ENCODE measurements around the gene NEU4.

NEU4 gene

DNA sequence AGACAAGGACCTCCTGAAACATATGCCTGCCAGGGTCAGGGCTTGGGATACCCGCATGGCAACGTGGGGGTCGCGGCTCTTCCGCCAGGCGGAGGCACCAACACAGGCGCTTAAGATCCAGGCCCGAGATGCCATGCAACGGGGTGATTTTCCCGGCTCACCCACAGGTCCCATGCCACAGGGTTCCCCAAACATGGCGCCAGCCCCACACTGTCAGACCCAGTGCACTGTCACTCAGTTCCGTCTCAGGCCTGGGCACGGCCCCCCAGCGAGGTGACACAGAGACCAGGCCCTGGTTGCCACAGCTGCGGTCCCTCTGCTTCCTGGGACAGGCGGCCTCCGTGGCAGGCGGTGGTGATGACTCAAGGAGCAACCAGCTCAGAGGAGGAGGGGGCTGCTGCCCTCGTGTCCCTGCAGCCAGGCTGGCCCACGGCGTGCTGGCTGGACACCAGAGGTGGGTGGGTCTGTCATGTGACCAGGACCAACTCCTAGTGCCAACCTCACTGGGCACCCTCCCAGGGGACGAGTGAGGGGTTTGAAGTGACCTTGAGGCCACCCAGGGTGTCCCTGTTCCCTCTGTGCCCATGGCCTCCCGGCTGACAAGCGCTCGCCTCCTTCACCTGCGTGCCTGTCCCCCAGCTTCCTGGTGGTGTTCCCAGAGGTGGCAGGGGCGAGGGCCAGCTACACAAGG is 44.8 kb downstream of the NEU4 start:
- peak; percentile 28 for DNase-seq

DNA sequence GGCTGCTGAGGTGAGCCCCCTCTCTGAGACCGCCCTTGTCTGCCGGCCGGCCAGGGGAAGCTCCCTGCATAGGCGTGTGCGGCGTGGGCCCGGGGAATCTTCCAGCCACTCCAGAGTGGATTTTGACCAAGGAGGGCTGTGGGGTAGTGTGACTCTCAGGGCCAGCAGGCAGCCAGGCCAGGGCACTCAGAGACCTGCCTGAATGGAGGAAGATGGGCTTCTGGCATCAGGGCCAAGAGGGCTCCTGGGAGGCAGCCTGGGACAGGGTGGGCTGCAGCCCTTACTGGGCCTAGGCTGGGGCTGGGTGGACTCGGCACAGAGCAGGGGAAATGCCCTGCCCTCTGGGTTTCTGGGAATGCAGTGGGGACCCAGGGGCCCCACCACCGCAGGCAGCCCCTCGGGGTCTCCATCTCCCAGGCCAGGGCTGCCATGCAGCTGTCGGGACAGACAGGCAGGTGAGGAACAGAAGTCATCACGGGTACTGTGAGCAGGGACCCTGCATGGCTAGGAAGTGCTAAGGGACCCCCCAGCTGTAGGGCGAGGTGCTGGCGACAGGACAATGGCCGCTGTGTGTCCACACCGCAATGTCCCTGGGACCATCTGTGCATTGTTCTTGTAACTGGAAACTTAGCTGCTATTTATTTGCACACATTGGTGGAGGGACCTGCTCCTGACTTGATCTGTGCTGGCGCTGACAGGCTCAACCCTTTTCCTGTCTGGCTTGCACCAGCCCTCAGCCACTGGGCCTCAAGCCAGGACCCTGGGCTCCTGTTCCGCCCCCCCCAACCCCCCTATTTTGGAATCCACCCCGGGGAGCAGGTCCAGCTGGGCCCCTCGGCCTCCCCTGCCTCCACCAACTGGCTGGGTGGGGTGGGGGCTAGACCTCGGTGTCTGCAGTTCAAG is 45.6 kb downstream of the NEU4 start:
- no peak for DNase-seq

DNA sequence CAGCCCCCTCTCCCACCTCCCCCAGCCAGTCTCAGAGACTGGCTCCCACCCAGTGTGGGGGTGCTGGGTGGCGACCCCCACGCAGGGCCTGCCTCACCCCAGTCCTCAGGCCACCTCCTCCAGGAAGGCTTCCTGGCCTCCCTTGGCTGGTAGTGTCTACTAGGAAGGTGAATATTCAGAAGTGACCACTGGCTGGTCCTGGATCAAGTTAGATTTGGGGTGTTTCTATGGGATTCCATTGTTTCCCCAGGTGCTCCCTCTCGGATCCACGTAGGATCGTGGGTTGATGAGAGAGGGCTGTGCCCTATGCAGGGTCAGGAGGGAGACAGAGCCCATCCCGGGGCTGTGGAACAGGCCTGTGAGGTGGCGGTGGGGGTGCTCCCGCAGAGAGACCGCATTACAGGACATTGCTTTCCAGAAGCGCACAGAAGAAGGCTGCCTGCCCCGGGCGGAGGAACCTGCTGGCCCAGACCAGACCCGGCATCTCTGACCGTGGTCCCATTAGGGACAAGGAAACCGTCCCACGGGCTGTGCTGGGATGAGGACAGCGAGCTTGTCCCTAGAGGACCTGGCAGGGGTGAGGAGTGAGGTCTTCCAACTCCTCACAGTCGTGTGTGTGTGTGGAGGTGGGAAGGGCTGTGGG is 46.4 kb downstream of the NEU4 start:
- DNase-seq = no peak

DNA sequence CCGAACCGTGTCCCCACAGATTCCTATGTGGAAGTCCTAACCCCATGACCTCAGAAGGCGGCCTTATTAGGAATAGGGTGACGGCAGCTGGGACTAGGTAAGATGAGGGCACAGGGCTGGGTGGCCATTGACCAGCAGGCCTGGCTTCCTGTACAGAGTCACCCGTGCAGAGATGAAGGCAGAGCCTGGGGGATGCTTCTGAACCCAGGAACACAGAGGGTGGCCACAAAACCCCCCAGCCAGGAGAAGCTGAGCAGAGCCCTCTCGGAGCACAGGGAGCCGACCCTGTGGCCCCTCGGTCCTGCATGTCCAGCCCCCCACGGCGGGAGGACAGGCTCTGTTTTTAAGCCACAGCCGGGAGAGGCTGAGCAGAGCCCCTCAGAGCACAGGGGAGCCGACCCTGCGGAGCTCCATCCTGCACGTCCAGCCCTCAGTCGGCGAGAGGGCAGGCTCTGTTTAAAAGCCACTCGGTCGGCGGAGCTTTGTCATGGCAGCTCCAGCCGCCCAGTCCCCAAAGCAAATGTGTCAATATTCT is 47.0 kb downstream of the NEU4 start:
- DNase-seq = no peak

DNA sequence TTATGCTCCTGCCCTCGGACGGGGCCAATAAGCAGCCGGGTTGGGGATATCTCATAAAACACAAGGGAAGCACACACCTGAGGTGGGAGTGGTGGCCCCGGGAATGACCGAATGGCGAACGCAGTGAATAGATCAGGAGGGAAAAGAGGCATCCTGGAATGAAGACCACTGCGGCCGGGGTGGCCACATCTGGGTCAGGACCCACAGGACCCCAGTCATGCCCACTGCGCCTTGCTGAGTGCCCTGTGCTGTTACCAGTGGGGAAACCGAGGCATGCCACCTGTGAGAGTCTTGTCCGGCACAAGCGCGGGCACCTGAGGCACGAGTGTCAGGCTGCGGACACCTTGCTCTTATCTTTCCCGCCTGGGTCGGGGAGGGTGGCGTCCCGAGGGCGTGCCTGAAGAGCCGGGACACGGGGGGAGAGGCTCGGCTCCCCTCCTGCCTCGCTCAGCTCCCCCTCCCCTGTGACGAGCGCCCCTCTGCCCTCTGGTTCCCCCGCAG is 48.1 kb downstream of the NEU4 start:
- no peak for DNase-seq

DNA sequence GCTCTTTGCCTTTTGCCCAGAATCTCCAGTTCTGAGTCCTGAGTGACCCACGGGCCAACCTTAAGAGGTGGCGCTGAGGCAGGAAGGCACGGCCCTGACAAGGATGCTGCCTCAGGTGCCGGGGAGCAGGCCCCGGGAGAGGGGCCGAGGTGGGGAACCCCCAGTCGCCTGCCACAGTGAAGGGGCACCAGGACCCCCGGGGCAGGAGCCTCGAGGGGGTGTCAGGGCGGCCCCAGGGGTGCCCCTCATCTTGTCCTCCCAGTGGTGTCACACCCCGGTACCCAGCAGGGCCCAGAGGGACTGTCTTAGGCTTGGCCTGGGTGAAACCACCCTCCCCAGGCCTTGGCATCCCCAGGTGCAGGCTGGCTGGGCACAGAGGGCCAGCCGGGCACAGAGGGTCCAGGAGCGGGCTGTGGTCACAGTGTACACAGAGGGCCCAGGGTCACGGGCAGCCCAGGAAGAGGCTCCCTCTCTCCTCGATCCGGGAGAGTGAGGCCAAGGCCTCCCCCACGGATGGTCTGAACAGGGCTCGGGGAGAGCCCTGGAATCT is 48.7 kb downstream of the NEU4 start:
- no peak for DNase-seq

DNA sequence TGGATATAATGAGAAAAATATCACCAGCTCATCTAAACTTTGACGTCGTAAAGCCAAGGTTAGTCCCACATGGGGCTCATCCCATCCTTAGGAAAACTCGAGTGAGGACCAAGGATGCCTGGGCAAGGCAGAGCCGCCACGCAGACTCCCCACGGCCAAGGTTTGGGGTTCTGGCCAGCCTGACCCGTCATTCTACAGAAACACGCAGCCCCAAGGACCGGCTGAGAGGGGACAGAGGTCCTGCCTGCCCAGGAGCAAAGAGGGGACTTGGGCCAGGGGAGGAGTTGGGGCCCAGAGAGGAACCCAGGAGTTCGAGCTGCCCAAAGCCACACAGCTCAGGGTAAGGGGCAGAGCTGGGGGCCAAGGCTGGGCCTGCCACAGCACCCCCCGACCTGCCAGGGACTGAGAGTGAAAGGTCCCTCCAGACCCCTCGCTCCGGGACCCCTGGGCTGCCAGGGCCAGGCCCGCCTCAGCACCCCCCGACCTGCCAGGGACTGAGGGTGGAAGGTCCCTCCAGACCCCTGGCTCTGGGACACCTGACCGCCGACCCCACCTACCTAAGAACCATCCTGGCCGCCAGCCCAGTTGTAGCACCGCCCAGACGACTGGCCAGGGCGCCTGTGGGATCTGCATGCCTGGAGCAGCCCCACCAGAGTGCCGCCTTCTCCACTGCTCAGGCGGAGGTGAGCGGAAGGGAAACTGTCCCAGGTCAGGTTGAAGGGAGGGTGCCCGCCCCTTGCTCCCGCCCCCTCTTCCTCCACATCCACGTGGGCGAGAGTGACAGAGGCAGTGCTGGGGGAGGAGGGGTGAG is 49.4 kb downstream of the NEU4 start, which contains the start of gene PDCD1:
TSS of gene PDCD1 (minus strand) at position 689 of the 811 bp plus-strand sequence. CDS start at position 633, 56 bp downstream.
- DNase-seq = peak; percentile 23

DNA sequence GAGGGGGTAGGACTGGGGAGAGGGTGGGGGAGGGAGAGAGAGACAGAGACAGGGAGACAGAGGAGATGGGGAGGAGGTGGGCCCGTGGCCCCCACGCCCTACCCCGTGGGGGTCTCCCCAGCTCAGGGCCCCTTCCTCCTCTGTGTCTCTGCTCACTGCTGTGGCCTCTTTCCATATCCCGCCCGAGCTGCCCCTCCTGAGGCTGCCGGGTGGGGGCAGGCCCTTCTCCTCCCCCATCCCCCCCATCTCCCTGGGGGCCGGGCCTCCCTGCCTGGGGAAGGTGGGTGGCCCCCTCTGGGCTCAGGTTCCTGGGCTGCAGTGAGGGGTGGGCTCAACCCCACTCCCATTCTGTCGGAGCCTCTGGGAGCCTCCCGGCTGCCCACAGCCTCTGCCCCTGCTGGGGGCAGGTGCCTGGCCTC is 50.0 kb downstream of the NEU4 start:
- DNase-seq = no peak

DNA sequence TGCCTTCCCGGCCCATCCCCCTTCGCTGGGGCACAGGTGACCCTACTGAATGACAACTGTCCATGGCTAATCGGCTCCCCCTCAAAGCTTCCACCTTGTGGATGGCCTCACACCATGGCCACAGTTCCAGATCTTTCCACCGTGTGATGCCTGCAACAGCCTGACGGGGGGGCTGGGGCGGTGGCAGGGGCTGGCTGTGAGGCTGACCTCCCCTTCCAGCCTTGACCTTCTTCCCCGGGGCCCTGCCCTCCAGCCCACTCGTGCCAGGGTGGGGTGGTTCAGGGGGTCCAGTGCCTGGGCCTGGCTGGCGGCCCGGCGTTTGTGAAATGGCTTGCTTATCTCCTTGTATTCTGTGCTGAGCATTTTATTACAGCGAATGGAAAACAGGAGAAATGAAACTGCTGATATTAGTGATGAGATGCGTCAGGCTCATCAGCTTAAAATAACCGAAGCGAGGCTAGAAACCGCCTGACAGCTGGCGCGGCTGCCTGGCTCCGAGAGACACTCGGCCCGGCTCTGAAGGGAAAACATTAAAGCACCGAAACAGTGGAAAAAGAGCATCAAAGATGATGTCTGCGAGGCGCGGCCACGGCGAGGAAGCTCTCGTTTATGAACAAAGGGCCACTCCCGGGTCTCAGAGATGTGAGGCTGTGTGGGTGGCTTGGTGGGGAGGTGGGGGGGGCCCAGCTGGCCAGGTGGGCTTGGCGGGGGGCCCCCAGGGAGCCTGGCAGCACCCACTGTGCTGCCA is 50.6 kb downstream of the NEU4 start:
- DNase-seq = peak; percentile 82

DNA sequence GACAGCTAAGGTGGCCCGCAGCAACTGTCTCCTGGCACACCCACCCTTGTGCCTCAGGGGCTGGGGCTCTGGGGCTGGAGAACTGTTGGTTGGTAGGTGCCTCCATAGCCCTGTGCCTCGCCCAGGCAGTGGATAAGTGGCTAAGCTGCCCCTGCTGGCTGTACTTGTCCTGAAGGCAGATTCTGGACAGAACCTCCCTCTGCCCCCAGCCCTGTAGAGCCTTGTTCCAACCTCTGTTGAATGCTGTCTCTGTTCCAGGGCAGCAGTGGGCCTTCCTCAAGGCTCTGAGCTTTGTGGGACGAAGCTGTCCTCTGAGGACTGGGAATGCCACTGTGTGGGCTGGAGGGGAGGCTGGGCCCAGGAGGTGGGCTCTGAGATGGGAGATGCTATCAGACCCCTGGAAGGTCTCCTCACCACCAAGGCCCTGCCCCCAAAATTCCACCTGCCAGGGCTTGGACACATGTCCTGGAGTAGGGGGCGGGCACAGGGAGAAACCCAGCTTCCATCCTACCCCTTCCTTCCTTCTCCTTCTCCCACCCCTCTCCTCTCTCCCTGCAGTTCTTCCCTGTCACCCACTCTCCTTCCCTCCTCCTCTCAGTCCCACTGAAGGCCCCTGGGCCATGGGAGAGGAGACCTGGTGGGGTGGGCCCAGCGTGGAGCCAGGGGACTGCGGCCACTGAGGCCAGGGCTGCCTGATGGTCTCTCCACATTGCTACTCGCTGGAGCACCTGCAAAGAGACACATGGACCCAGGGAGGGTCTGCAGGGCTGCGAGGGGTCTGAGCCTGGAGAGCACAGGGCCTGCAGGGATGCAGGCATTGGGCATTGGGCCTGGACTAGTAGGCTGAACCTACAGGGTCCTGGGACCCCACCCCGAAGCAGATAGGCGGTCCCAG is 51.4 kb downstream of the NEU4 start:
- DNase-seq = peak; percentile 32

DNA sequence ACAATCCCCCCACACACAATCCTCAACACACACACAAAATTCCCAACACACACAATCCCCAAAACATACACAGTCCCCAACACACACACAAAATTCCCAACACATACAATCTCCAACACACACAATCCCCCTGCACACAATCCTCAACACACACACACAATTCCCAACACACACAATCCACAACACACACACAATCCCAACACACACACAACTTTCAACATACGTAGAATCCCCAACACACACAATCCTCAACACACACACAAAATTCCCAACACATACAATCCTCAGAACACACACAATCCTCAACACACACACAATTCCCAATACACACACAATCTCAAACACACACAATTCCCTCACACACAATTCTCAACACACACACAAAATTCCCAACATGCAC is 52.3 kb downstream of the NEU4 start:
- DNase-seq = no peak

DNA sequence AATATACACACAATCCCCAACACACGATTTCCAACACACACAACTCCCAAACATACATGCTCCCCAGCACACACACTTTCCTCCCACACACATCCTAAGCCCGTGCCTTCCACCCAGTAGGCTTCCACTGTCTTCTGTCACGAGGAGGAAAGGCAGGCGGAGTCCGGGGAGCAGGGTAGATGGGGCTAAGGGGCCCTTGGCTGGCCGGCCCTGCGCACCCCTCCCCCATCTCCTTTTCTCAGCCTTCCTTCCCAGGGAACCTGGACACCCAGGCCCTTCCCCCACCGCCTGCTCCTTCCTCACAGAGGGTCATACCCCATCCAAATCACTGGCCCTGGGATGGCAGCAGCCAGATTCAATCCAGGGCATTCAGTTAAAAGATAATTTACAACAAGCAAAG is 53.1 kb downstream of the NEU4 start:
- no peak for DNase-seq

DNA sequence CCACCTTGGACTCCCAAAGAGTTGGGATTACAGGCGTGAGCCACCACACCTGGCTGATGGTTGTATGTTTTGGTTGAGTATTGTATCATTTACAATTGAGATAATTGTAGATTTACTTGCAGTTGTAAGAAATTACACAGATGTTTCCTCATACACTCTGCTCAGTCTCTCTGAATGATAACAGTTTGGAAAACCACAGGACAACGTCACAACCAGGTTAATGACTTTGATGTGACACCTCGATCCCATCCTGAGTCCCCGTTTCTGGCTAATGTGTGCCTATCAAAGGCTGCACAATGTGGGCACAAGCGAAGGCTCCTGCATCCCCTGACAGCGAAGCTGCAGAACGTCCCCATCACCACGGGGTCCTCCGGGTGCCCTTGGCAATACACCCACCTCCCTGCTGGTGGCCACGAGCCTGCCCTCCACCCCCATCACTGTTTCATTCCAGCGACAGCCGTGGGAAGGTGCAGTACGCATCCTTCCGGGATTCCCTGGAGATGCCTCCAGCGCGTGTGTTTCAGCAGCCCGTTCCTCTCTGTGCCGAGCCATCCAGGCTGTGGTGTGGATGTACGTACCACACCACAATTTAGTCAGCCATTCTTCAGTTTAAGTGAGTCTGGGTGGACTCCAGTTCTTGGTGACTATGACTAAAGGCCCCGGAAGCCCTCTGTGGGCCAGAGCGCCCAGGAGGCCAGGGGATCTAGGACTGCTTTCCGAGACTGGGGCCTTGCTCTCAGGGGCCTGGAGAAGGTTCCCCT is 54.0 kb downstream of the NEU4 start:
- DNase-seq = no peak

DNA sequence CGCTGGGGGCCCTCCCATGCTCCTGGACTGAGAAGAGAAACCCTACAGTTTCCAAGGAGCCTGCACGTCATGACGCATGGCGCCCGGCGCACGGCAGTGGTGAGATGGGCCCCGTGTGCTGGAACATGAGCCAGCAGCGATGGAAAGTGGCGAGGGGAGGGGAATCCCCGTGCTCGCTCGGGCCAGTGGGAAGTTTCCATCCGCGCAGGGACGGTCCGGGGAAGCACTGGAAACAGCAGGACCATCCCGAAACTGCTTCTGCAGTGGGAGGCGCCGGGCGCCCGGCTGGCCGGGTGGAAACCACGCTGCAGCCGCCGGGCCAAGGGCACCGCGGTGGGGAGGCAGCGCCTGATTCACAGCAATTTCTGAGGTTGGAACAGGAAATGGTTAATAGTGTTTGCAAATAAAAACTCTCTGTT is 54.6 kb downstream of the NEU4 start:
- peak; percentile 84 for DNase-seq

DNA sequence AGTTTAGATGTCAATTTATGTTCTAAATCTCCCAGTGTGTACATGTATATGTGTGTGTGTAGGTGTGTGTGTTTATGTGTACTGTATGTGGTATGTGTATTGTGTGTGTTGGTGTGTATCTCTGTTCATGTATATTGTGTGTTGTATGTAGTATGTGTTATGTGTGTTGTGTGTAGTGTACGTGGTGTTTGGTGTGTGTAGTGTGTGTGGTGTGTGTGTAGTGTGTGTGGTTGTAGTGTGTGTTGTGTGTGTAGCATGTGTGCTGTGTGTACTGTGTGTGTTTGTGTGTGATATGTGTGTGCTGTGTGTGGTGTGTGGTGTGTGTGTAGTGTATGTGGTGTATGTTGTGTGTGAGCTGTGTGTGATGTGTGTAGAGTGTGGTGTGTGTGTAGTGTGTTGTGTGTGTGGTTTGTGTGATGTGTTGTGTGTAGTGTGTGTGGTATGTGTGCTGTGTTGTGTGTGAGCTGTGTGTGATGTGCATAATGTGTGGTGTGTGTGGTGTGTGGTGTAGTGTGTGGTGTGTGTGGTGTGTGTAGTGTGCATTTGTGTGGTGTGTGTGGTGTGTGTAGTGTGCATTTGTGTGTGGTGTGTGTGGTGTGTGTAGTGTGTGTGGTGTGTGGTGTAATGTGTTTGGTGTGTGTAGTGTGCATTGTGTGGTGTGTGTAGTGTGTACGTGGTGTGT is 55.3 kb downstream of the NEU4 start:
- no peak for DNase-seq

DNA sequence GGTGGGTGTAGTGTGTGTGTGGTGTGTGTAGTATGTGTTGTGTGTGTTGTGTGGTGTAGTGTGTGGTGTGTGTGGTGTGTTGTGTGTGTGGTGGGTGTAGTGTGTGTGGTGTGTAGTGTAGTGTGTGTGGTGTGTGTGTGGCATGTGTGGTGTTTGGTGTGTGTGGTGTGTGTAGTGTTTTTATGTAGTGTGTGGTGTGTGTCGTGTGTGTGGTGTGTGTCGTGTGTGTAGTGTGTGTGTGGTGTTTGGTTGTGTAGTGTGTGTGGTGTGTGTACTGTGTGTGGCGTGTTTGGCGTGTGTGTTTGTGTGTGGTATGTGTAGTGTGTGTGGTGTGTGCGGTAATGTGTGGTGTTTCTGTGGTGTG is 55.8 kb downstream of the NEU4 start:
- DNase-seq = no peak

DNA sequence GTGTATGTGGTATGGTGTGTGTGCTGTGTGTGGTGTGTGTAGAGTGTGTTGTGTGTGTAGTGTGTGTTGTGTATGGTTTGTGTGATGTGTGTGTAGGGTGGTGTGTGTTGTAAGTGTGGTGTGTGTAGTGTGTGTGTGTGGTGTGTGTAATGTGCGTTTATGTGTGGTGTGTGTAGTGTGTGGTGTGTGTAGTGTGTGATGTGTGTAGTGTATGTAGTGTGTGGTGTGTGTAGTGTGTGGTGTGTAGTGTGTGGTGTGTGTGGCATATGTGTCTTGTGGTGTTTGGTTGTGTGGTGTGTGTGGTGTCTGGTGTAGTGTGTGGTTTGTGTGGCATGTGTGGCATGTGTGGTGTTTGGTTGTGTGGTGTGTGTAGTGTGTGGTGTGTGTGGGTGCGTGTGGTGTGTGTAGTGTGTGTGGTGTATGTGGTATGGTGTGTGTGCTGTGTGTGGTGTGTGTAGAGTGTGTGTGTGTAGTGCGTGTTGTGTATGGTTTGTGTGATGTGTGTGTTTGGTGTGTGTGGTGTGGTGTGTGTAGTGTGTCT is 56.5 kb downstream of the NEU4 start:
- DNase-seq = no peak

Data from femur (tissue), 1 donor.